ENCODE results near the gene SMTNL1. TPM values are rescaled to one million over a fixed set of nuclear protein-coding genes. Genes with fewer than 3 reads are reported as not detected.
"Not testable (repeated sequence)": the region's sequence is repeated elsewhere in the genome, so short reads cannot be mapped to it uniquely, and the experiment has no call there.

The SMTNL1 gene
- total and polyA plus RNA-seq, 4 donors = 0.93 to 1.6 TPM; not detected in 2

- Histone ChIP-seq H3K4me3 (ENCODE audit: low read depth, low read length) (no peak overlapping the region), H3K36me3 (ENCODE audit: control insufficient read depth, insufficient read depth, low read length) (peaks cover 7% of the 10 kb centered on the region), H3K27me3 (ENCODE audit: control insufficient read depth, insufficient read depth, low read length) (peaks cover under 1% of the 10 kb centered on the region), H3K4me1 (ENCODE audit: control insufficient read depth, insufficient read depth, low read length) (no peaks in the 10 kb centered on the region), H3K27ac (ENCODE audit: low read depth, low read length) (no peak overlapping the region), H3K9me3 (ENCODE audit: control insufficient read depth, insufficient read depth, low read length) (no peaks in the 10 kb centered on the region)
- no CpG with 5 or more reads among the region's 2 CpGs for WGBS (ENCODE audit: insufficient coverage)
- DNase-seq (ENCODE audit: low read depth in 4 of 6, low spot score in 6 of 6) = no peak
These were observed 16.3 kb upstream of the SMTNL1 start for GRCh38 chr11:57521116-57521515.

GRCh38 chr11:57523419-57523818 lies 14.0 kb upstream of the SMTNL1 start:
- H3K4me3 ChIP-seq (ENCODE audit: low read depth, low read length) = no peak overlapping the region
- H3K4me1 ChIP-seq (ENCODE audit: control insufficient read depth, insufficient read depth, low read length) = no peaks in the 10 kb centered on the region
- peaks cover 7% of the 10 kb centered on the region for H3K36me3 ChIP-seq (ENCODE audit: control insufficient read depth, insufficient read depth, low read length)
- H3K9me3 ChIP-seq (ENCODE audit: control insufficient read depth, insufficient read depth, low read length) = no peaks in the 10 kb centered on the region
- DNase-seq (ENCODE audit: low read depth in 4 of 6, low spot score in 6 of 6) = no peak
- H3K27me3 ChIP-seq (ENCODE audit: control insufficient read depth, insufficient read depth, low read length) = no peaks in the 10 kb centered on the region
- 89% methylated on average over 4 of the region's 4 CpGs for WGBS (ENCODE audit: insufficient coverage)
- H3K27ac ChIP-seq (ENCODE audit: low read depth, low read length) = no peak overlapping the region

- Histone ChIP-seq H3K4me3 (ENCODE audit: low read depth, low read length) (no peak overlapping the region), H3K4me1 (ENCODE audit: control insufficient read depth, insufficient read depth, low read length) (peaks cover 9% of the 10 kb centered on the region), H3K9me3 (ENCODE audit: control insufficient read depth, insufficient read depth, low read length) (no peaks in the 10 kb centered on the region), H3K27ac (ENCODE audit: low read depth, low read length) (no peak overlapping the region), H3K36me3 (ENCODE audit: control insufficient read depth, insufficient read depth, low read length) (peaks cover 12% of the 10 kb centered on the region), H3K27me3 (ENCODE audit: control insufficient read depth, insufficient read depth, low read length) (no peaks in the 10 kb centered on the region)
- WGBS (ENCODE audit: insufficient coverage) = 26% methylated on average over 3 of the region's 7 CpGs
- peak in 5 of 6 donors; percentile 47 to 87 (median 52) for DNase-seq (ENCODE audit: low read depth in 4 of 6, low spot score in 6 of 6)
These were observed 10.3 kb upstream of the SMTNL1 start for GRCh38 chr11:57527056-57527631.

GRCh38 chr11:57529012-57529411 lies 8.4 kb upstream of the SMTNL1 start:
- H3K9me3 ChIP-seq (ENCODE audit: control insufficient read depth, insufficient read depth, low read length) = no peaks in the 10 kb centered on the region
- no peaks in the 10 kb centered on the region for H3K27me3 ChIP-seq (ENCODE audit: control insufficient read depth, insufficient read depth, low read length)
- H3K36me3 ChIP-seq (ENCODE audit: control insufficient read depth, insufficient read depth, low read length) = peaks cover 10% of the 10 kb centered on the region
- DNase-seq (ENCODE audit: low read depth in 4 of 6, low spot score in 6 of 6) = no peak
- no peak overlapping the region for H3K27ac ChIP-seq (ENCODE audit: low read depth, low read length)
- peaks cover 9% of the 10 kb centered on the region for H3K4me1 ChIP-seq (ENCODE audit: control insufficient read depth, insufficient read depth, low read length)
- H3K4me3 ChIP-seq (ENCODE audit: low read depth, low read length) = no peak overlapping the region

GRCh38 chr11:57530215-57530595 lies 7.2 kb upstream of the SMTNL1 start:
- under 1% methylated on average over 17 of the region's 17 CpGs for WGBS (ENCODE audit: insufficient coverage)
- peaks cover 9% of the 10 kb centered on the region for H3K4me1 ChIP-seq (ENCODE audit: control insufficient read depth, insufficient read depth, low read length)

GRCh38 chr11:57530596-57531507 lies 6.5 kb upstream of the SMTNL1 start, which contains the start of gene TIMM10:
Gene TIMM10, minus strand, starts transcription at chr11:57530754. Its CDS starts 565 bp downstream, at chr11:57530189.
- Histone ChIP-seq H3K4me1 (ENCODE audit: control insufficient read depth, insufficient read depth, low read length) (peaks cover 9% of the 10 kb centered on the region), H3K9me3 (ENCODE audit: control insufficient read depth, insufficient read depth, low read length) (no peaks in the 10 kb centered on the region), H3K27ac (ENCODE audit: low read depth, low read length) (peak within 1 kb of the TSS; percentile 29), H3K4me3 (ENCODE audit: low read depth, low read length) (peak within 1 kb of the TSS; percentile 88), H3K36me3 (ENCODE audit: control insufficient read depth, insufficient read depth, low read length) (peaks cover 5% of the 10 kb centered on the region), H3K27me3 (ENCODE audit: control insufficient read depth, insufficient read depth, low read length) (no peaks in the 10 kb centered on the region)
- peak; percentile 79 to 99 (median 94) for DNase-seq (ENCODE audit: low read depth in 4 of 6, low spot score in 6 of 6)
- WGBS (ENCODE audit: insufficient coverage) = under 1% methylated on average over 42 of the region's 49 CpGs

More at GRCh38 chr11:57530215-57530595, 7.2 kb upstream of the SMTNL1 start:
- Histone ChIP-seq H3K27me3 (ENCODE audit: control insufficient read depth, insufficient read depth, low read length) (no peaks in the 10 kb centered on the region), H3K4me3 (ENCODE audit: low read depth, low read length) (peak overlapping the region; percentile 88), H3K36me3 (ENCODE audit: control insufficient read depth, insufficient read depth, low read length) (peaks cover 5% of the 10 kb centered on the region), H3K9me3 (ENCODE audit: control insufficient read depth, insufficient read depth, low read length) (no peaks in the 10 kb centered on the region), H3K27ac (ENCODE audit: low read depth, low read length) (peak overlapping the region; percentile 29)
- DNase-seq (ENCODE audit: low read depth in 4 of 6, low spot score in 6 of 6) = no peak

GRCh38 chr11:57534449-57534848 lies 2.9 kb upstream of the SMTNL1 start:
- not testable (repeated sequence) for H3K4me3 ChIP-seq (ENCODE audit: low read depth, low read length); H3K4me1 ChIP-seq (ENCODE audit: control insufficient read depth, insufficient read depth, low read length); DNase-seq (ENCODE audit: low read depth in 4 of 6, low spot score in 6 of 6); H3K27ac ChIP-seq (ENCODE audit: low read depth, low read length); H3K9me3 ChIP-seq (ENCODE audit: control insufficient read depth, insufficient read depth, low read length); H3K36me3 ChIP-seq (ENCODE audit: control insufficient read depth, insufficient read depth, low read length); H3K27me3 ChIP-seq (ENCODE audit: control insufficient read depth, insufficient read depth, low read length)
- 83% methylated on average over 4 of the region's 7 CpGs for WGBS (ENCODE audit: insufficient coverage)

- WGBS (ENCODE audit: insufficient coverage) = 88% methylated on average over 1 of the region's 1 CpG
- H3K9me3 ChIP-seq (ENCODE audit: control insufficient read depth, insufficient read depth, low read length) = no peaks in the 10 kb centered on the region
- H3K4me1 ChIP-seq (ENCODE audit: control insufficient read depth, insufficient read depth, low read length) = no peaks in the 10 kb centered on the region
- H3K27ac ChIP-seq (ENCODE audit: low read depth, low read length) = no peak overlapping the region
- no peak for DNase-seq (ENCODE audit: low read depth in 4 of 6, low spot score in 6 of 6)
- no peaks in the 10 kb centered on the region for H3K27me3 ChIP-seq (ENCODE audit: control insufficient read depth, insufficient read depth, low read length)
- peaks cover 6% of the 10 kb centered on the region for H3K36me3 ChIP-seq (ENCODE audit: control insufficient read depth, insufficient read depth, low read length)
- H3K4me3 ChIP-seq (ENCODE audit: low read depth, low read length) = no peak overlapping the region
These were observed 1.9 kb downstream of the SMTNL1 start for GRCh38 chr11:57539342-57539741.

- Histone ChIP-seq H3K4me1 (ENCODE audit: control insufficient read depth, insufficient read depth, low read length) (no peaks in the 10 kb centered on the region), H3K27me3 (ENCODE audit: control insufficient read depth, insufficient read depth, low read length) (no peaks in the 10 kb centered on the region), H3K36me3 (ENCODE audit: control insufficient read depth, insufficient read depth, low read length) (peaks cover 12% of the 10 kb centered on the region), H3K9me3 (ENCODE audit: control insufficient read depth, insufficient read depth, low read length) (no peaks in the 10 kb centered on the region), H3K4me3 (ENCODE audit: low read depth, low read length) (no peak overlapping the region), H3K27ac (ENCODE audit: low read depth, low read length) (no peak overlapping the region)
- no peak for DNase-seq (ENCODE audit: low read depth in 4 of 6, low spot score in 6 of 6)
- 88% methylated on average over 3 of the region's 5 CpGs for WGBS (ENCODE audit: insufficient coverage)
These were observed 3.8 kb downstream of the SMTNL1 start for GRCh38 chr11:57541169-57541568.
